Measurements from ENCODE around the gene ZNF740. TPM values are rescaled to one million over a fixed set of nuclear protein-coding genes. Genes with fewer than 3 reads are reported as not detected.

ZNF740 gene
- total and polyA plus RNA-seq, 2 donors (not counting 1 experiment from before 2014, with no cell fraction given), result 35.9 to 117 TPM

GRCh38 chr12:53218551-53219291 lies 38.2 kb downstream of the ZNF740 start:
- Histone ChIP-seq H3K4me2 (replicated peaks; ENCODE audit: low read depth, low read length, poor library complexity, severe bottlenecking) (peak overlapping the region; percentile 98), H2AFZ (ENCODE audit: insufficient read depth, low read depth, low read length, poor library complexity, severe bottlenecking) (no peak overlapping the region), H3K27me3 (replicated peaks in 1 of 4; ENCODE audit: control extremely low read depth in 1 of 4, control insufficient read depth in 3 of 4, insufficient read depth in 4 of 4, low read length in 3 of 4) (no peaks in the 10 kb centered on the region), H3K36me3 (replicated peaks in 1 of 2; ENCODE audit: control extremely low read depth in 1 of 2, control insufficient read depth in 1 of 2, extremely low read depth in 1 of 2, insufficient read depth in 2 of 2, low read length in 1 of 2) (peaks cover 0 to under 1% of the 10 kb centered on the region in 2 experiments), H3K4me1 (ENCODE audit: control insufficient read depth in 2 of 2, insufficient read depth in 2 of 2, low read length in 2 of 2) (peaks cover 39 to 55% of the 10 kb centered on the region in 2 donors), H3K4me3 (ENCODE audit: control extremely low read depth in 1 of 5, extremely low read depth in 1 of 5, insufficient read depth in 1 of 5, low read depth in 2 of 5, low read length in 4 of 5) (peak overlapping the region in 3 of 5 experiments; percentile 63 to 100 (median 90)), H3K27ac (ENCODE audit: low read length in 2 of 2) (peak overlapping the region in 1 of 2 donors; percentile 61), H4K20me1 (ENCODE audit: control insufficient read depth, insufficient read depth, low read length, poor library complexity, severe bottlenecking) (no peaks in the 10 kb centered on the region), H3K9ac (ENCODE audit: low read length) (peak overlapping the region; percentile 95), H3K79me2 (ENCODE audit: control insufficient read depth, insufficient read depth, low read length) (no peaks in the 10 kb centered on the region), H3K9me3 (ENCODE audit: control extremely low read depth in 1 of 3, control insufficient read depth in 2 of 3, insufficient read depth in 1 of 3, low read length in 2 of 3) (no peaks in the 10 kb centered on the region)
- Mint-ChIP-seq H3K27ac (peak overlapping the region; percentile 92), H3K9me3 (ENCODE audit: insufficient read depth) (no peaks in the 10 kb centered on the region), H3K4me1 (peaks cover 63% of the 10 kb centered on the region), H3K27me3 (no peaks in the 10 kb centered on the region), H3K4me3 (peak overlapping the region; percentile 97)
- ChIA-PET CTCF (interaction anchor here (0.9 to 17.1 kb wide), 11 partner anchors 10 to 120 kb away, joined by 3 to 721 read pairs (median 18); partner anchors contain the start of genes AAAS, ESPL1, ITGB7 and MYG1), POLR2A (interaction anchor here (0.6 to 3.4 kb wide), 10 partner anchors 9 to 1064 kb away, joined by 3 to 29 read pairs (median 7); partner anchors contain the start of genes CSAD, ESPL1, PFDN5 and ZNF740)
- 98% methylated on average over 7 of the region's 30 CpGs for WGBS (ENCODE audit: insufficient coverage)
- no peak for DNase-seq
- TF ChIP-seq CTCF (IDR thresholded peaks at IDR 0.05) (no peak), EZH2 (IDR thresholded peaks at IDR 0.05; ENCODE audit: borderline replicate concordance, insufficient read depth, low read depth, low read length, poor library complexity, severe bottlenecking) (no peak)
- no peak for ATAC-seq (ENCODE audit: low read depth)
- intact Hi-C loops (cut with micrococcal nuclease), result no loop called here

Data from B cell (primary cell).